SKM-1 (cell line): ENCODE results near the gene ARL15.
A peak's percentile ranks its signal among the peaks of the same experiment; 100 is the strongest.

Experiments
- DNase-seq: peaks from one replicate; lab custom pipeline; 2025; ENCODE audit not compliant: unreplicated experiment; lab: John Stamatoyannopoulos, UW

The ARL15 gene

GRCh38 chr5:54214722-54215121 lies 95.7 kb downstream of the ARL15 start:
- DNase-seq, result no peak

DNA sequence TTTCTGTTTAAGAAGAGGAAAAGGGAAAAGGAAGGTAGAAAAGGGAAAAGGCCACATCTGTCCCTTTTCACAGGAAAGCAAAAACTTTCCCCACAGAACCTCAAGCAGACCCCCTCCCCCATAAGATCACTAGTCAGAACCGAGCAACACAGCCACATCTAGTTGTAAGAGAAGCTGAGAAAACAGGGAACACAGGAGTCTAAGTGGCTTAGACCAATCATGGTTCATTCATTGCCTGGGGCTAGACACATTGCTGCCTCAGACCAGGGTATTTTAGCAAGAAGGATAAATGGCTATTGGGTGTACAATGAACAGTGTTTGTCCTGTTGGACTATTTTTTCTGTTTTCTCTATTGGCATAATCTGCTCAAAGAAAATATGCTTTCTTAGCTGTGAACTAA lies 98.0 kb downstream of the ARL15 start:
- no peak for DNase-seq

- no peak for DNase-seq
Measured at GRCh38 chr5:54211912-54212311, 98.5 kb downstream of the ARL15 start.

DNA sequence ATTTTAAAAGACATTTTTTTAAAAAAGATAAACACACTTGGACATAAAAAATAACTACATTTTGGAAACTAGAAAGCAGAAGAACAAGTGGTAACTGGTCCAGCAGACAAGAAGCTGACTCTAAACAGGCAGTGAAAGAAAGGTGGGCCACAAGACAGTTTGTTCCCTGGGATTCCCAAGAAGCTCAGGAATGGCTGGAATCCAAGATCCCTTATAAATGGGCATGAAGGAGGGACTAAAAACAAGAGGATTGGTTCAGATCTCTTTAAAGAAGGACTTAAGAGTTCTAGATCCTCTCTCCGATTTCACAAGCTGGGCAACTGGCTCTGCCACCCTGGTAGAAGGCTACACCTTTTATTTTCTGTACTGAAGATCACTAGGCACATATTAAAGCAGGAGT lies 102.8 kb downstream of the ARL15 start:
- DNase-seq, result no peak

- DNase-seq, result no peak
Measured at GRCh38 chr5:54206580-54207229, 103.7 kb downstream of the ARL15 start.

- DNase-seq, result no peak
Measured at GRCh38 chr5:54205918-54206317, 104.5 kb downstream of the ARL15 start.

DNA sequence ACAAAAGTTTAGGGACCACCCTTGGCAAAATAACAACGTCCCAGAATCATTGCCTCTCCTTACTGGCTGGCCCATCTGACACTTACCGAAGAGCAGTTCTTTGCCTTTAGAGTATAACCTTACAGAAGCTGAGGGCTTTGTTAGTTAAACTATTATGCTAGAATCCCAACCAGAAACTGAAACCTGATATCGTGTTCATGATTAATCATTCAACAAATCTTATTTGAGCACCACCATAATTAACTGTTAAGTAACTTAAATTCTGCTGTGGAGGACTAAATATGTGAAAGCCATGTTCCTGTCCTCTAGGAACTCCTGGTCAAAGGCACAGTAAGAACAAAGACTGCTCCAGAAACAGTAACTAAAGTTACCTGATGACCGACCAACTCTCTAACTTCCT lies 104.9 kb downstream of the ARL15 start:
- DNase-seq, result no peak

GRCh38 chr5:54197018-54197417 lies 113.4 kb downstream of the ARL15 start:
- DNase-seq, result no peak

DNA sequence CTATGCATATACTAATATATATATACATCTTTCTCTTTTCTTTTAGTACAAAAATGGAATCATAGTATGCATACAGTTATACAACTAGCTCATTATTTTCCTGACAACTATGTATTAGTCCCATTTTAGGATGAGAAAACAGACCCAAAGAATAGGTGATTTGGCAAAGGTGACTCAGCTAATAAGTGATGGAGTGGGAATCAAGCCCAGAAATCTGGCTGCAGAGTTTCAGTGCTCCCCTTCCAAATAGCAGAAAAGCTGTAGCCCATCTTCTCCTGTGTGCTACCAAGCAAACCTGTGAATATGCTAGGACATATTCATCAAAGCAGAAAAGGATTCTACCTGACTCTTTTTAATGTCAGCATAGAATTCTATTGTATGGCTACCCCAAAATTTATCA lies 114.7 kb downstream of the ARL15 start:
- DNase-seq, result no peak

- no peak for DNase-seq
Measured at GRCh38 chr5:54194318-54194717, 116.1 kb downstream of the ARL15 start.

DNA sequence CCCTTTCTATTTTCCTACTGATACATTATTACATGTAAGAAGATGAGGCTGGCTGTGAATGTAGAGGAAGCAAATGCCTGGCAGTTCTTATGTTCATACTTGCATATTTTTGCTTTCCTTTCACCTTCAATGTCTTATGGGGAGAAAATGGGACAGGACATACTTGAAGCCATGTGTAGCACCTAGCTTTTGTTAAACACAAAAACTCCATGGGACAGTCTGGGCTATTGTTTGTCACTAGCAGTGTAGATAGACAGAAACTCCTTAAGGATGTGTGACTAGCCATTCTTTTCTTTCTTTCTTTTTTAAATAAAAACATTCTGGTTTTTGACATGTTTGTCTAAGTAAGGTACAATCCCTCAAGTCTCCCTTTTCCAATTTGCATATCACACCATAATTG lies 122.7 kb downstream of the ARL15 start:
- DNase-seq, result no peak

DNA sequence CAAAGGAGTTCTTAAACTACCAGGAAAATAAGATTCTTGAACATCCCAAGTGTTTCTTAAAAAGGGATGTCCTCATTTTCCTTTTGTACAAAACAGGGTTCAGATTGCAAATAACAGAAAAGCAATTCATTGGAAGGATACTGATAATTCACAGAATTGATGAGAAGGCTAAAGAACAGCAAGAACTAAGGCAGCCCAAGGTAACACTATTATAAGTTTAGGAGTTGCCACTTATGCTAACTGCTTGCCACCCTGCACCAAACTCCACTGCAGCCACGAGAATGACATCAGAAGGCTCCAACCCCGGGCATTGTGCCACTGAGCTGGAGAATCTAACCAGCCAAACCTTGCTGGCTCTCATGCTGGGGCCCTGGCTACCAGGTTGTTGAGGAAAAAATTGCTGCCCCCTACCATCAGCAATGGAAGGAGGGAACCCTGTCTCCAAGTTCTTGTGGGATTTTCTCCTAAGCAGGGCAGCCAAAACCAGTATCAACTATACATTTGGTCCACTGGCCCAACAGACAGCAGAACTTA lies 123.4 kb downstream of the ARL15 start:
- no peak for DNase-seq

GRCh38 chr5:54186108-54186507 lies 124.3 kb downstream of the ARL15 start:
- no peak for DNase-seq

DNA sequence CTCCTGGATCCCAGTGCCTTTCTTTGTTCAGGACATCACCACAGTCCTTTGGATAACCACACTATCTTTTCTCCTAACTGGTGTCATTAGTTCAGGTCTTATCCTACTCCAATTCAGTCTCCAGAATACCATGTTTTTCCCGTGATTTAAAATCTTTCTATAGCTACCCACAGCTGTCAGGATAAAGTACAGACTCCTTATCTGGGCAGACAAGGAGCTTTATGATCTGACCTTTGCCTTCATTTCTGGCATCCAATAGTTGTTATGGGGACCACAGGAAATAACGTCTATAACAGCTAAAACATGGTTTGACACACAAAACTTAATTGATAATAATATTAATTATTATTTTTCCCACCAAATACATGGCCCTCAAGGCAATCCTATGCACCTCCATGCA lies 125.6 kb downstream of the ARL15 start:
- no peak for DNase-seq

- DNase-seq, result no peak
Measured at GRCh38 chr5:54180630-54181031, 129.7 kb downstream of the ARL15 start.

DNA sequence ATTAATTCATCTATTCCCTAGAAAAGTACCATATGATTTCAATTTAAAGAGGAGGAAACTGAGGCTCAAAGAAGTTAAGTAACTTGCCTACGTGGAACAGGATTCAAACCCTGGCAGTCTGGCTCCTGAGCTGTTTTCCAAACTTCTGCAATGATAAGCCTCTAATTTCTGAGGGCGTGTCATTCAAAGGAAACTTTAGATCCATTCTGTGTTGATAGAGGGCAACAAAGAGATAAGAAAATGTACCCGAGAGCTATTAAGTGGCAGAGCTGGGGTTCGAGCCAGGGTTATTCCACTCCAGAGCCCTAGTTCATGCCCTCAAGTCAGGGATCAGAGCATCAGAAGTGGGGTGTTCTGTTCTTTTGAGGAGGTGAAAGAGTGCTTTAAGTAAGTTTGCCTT lies 131.4 kb downstream of the ARL15 start:
- no peak for DNase-seq

- no peak for DNase-seq
Measured at GRCh38 chr5:54178207-54178606, 132.2 kb downstream of the ARL15 start.

DNA sequence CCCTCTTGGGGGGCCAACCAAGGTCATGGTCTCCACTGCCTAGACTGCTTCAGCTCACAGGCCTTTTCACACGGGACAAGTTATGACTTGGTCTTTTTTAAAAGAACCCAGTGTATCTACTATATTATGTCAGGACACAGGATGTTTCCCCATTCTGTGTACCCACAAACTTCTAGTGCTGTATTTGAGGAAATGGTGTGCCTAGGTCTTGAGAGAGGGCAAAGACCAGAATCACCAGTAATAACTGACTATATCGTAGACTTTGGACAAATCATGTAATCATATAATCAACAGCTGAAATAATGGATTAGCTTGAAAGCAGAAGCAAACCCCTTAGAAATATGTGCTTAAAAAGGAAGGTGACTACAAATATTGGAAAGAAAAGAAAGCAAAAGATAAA lies 133.3 kb downstream of the ARL15 start:
- DNase-seq, result peak; percentile 14

GRCh38 chr5:54176066-54176830 lies 134.1 kb downstream of the ARL15 start:
- DNase-seq, result no peak

- no peak for DNase-seq
Measured at GRCh38 chr5:54173251-54173650, 137.1 kb downstream of the ARL15 start.

DNA sequence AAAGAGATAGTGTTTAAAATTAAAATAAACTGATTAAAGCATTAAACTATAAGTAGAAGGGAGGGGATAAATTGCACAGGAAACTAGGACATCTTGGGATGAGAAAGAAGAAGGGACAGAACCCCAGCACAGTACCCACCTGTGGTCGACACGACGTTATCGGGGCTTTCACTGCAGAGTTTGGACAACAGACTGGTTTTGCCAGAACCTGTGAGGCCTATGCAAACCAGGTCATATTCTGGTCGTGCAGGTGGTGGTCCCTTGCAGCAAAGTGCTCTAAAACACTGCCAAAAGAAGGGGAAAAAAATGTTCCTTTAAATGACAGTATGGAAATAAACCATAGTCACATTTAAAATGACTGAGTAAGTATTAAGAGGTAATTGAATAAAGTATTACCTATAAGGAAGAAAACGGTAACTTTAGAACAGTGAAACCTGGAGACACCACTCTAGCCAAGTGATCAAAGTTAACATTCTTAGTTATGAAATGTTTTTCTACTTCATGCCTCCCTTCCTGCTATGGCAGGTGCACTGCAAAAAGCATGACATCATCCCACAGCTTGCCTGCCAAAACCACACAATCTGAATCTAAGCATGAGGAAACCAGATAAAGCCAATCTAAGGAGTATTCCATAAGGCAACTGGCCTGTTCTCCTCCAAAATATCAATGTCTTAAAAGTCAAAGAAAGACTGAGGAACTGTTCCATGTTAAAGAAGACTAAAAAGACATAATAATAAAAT lies 138.6 kb downstream of the ARL15 start:
- DNase-seq, result no peak

DNA sequence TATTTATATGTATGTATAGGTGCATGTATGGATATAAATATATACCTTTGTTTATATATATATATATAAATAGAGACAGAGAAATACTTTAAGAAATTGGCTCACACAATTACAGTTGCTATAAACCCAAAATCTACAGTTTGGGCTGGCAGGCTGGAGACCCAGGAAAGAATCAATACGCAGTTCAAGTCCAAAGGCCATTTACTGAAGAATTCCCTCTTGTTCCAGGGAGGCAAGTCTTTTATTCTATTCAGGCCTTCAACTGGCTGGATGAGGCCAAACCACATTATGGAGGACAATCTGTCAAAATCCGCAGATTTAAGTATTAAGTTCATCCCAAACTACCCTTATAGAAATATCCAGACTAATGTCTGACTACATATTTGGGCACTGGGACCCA lies 144.7 kb downstream of the ARL15 start:
- no peak for DNase-seq
